ENCODE results near the gene DOHH.

DNA sequence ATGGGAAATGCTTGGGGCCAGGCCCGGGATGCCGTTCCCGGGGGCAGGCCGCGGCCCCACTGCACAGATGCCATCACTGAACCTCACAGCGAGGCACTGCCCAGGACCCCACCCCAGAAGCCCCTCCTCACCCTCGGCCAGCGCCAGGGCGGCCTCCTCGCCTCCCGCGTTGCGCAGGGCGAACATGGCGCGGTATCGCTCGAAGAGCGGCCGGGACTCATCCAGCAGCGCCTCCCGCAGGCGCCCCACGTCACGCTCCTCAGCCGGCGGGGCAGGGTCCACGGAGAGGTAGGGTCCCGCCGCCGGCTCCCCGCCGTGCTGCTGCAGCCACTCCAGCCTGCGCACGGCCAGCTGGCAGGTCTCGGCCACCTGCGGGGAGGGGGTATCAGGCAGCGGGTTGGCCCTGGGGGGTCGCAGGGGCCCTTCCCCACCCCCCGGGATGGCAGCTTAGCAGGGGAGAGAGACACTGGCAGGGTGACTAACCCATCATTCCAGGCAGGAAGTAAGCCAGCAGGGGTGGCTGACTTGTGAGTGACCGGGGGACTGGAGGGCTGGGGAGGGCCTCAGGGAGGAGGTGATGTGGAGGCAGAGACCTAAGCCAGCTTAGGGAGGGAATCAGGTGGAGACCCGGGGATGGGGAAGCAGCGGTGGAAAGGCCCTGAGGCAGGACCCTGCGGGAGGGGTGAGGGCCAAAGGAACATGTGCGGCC lies 8.2 kb downstream of the DOHH start:
- TF ChIP-seq POLR2AphosphoS5 (IDR thresholded peaks at IDR 0.05; ENCODE audit: low read depth, low read length) (no peak), POLR2A (IDR thresholded peaks at IDR 0.05; ENCODE audit: low read depth, low read length) (no peak), TAF1 (IDR thresholded peaks at IDR 0.05; ENCODE audit: borderline replicate concordance, low read depth, low read length) (no peak)

All from GM12892 (cell line).